ENCODE results near the gene DNAJC8. TPM values are rescaled to one million over a fixed set of nuclear protein-coding genes. Genes with fewer than 3 reads are reported as not detected.
A peak's percentile ranks its signal among the peaks of the same experiment; 100 is the strongest.

Gene DNAJC8
- total and polyA plus RNA-seq, 10 of the 15 experiments (the other 5 are each of a cell fraction or from before 2014, with no cell fraction given): 91.2 to 296 (median 152) TPM

DNA sequence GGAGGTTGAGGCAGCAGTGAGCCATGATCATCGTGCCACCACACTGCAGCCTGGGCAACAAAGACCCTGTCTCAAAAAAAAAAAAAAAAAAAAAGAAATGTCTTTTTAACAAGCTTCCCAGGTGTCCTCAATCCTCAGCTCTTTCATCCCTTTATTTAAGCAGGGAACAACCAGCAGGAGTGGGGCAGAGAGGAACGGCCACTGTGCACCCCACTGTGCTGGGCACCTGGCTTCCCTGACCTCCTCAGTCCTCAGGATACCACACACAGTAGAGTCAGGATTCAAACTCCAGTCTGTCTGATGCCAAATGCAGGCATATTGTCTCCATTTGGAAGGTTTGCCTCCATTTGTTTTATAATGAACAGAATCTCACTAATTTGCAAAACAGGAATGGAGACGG is 36.5 kb downstream of the DNAJC8 start:
- ChIA-PET SMC1A (ENCODE audit: uncharacterized antibody, unreplicated experiment) (interaction anchor here (0.7 to 22.7 kb wide), 10 partner anchors 9 to 153 kb away, joined by 3 to 445 read pairs (median 6); partner anchors contain the start of gene EYA3), RAD21 (ENCODE audit: unreplicated experiment) (interaction anchor here (0.6 to 1.5 kb wide), 7 partner anchors 9 to 704 kb away, joined by 3 to 5 read pairs (median 4); partner anchors contain the start of gene PTAFR), CTCF (interaction anchor here (1.0 to 3.0 kb wide), 6 partner anchors 9 to 104 kb away, joined by 4 to 13 read pairs (median 6); partner anchors contain the start of gene PTAFR), POLR2A (interaction anchor here (0.5 to 1.6 kb wide), 9 partner anchors 11 to 383 kb away, joined by 3 to 8 read pairs (median 4); partner anchors contain the start of gene PTAFR)
- H3K27ac ChIP-seq (ENCODE audit: control insufficient read depth, insufficient read depth): no peak overlapping the region
- no peak overlapping the region for H2AFZ ChIP-seq (ENCODE audit: control insufficient read depth, low read depth, low read length)
- no peak overlapping the region for H3K4me3 ChIP-seq
- ATAC-seq (no peak), FAIRE-seq (no peak), DNase-seq (ENCODE audit: low read depth, low spot score) (no peak)
- peaks cover 43% of the 10 kb centered on the region for H3K4me1 ChIP-seq (ENCODE audit: control insufficient read depth, insufficient read depth, low read length)
- H3K27me3 ChIP-seq (replicated peaks in 1 of 2; ENCODE audit: control insufficient read depth in 2 of 2, insufficient read depth in 2 of 2, low read length in 1 of 2): no peaks in the 10 kb centered on the region
- WGBS (ENCODE audit: insufficient coverage, insufficient replicate concordance, low lambda C conversion rate, missing lambda C conversion rate): 97% methylated on average over 2 of the region's 3 CpGs
- H3K79me2 ChIP-seq (ENCODE audit: control insufficient read depth, insufficient read depth, low read length): no peaks in the 10 kb centered on the region
- intact Hi-C loops (cut with micrococcal nuclease; ENCODE audit: unreplicated experiment) (no loop called here), in situ Hi-C loops (cut with MboI) (no loop called here)
- TF ChIP-seq ELK1 (IDR thresholded peaks at IDR 0.05; ENCODE audit: low read depth, low read length) (no peak), RBBP5 (conservative IDR thresholded peaks at IDR 0.05) (no peak), RELA (IDR thresholded peaks at IDR 0.05; ENCODE audit: borderline replicate concordance, partially characterized antibody) (no peak), MTA3 (IDR thresholded peaks at IDR 0.05; ENCODE audit: borderline replicate concordance, low read length) (0 out of 2 replicates have a peak, but pooled peaks have one; percentile 9), SUZ12 (IDR thresholded peaks at IDR 0.05; ENCODE audit: unreplicated experiment) (no peak), LARP7 (IDR thresholded peaks at IDR 0.05) (no peak)
- TF ChIP-seq, protein P1, sequence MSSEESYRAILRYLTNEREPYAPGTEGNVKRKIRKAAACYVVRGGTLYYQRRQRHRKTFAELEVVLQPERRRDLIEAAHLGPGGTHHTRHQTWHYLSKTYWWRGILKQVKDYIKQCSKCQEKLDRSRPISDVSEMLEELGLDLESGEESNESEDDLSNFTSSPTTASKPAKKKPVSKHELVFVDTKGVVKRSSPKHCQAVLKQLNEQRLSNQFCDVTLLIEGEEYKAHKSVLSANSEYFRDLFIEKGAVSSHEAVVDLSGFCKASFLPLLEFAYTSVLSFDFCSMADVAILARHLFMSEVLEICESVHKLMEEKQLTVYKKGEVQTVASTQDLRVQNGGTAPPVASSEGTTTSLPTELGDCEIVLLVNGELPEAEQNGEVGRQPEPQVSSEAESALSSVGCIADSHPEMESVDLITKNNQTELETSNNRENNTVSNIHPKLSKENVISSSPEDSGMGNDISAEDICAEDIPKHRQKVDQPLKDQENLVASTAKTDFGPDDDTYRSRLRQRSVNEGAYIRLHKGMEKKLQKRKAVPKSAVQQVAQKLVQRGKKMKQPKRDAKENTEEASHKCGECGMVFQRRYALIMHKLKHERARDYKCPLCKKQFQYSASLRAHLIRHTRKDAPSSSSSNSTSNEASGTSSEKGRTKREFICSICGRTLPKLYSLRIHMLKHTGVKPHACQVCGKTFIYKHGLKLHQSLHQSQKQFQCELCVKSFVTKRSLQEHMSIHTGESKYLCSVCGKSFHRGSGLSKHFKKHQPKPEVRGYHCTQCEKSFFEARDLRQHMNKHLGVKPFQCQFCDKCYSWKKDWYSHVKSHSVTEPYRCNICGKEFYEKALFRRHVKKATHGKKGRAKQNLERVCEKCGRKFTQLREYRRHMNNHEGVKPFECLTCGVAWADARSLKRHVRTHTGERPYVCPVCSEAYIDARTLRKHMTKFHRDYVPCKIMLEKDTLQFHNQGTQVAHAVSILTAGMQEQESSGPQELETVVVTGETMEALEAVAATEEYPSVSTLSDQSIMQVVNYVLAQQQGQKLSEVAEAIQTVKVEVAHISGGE (CRISPR knock-in tag; IDR thresholded peaks at IDR 0.05): no peak
- TF ChIP-seq, protein P2, sequence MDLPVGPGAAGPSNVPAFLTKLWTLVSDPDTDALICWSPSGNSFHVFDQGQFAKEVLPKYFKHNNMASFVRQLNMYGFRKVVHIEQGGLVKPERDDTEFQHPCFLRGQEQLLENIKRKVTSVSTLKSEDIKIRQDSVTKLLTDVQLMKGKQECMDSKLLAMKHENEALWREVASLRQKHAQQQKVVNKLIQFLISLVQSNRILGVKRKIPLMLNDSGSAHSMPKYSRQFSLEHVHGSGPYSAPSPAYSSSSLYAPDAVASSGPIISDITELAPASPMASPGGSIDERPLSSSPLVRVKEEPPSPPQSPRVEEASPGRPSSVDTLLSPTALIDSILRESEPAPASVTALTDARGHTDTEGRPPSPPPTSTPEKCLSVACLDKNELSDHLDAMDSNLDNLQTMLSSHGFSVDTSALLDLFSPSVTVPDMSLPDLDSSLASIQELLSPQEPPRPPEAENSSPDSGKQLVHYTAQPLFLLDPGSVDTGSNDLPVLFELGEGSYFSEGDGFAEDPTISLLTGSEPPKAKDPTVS (IDR thresholded peaks at IDR 0.05; ENCODE audit: low read depth, low read length): no peak
- no TSS peak for BruUV-seq (replicated peaks)
- peaks cover 14 to 20% of the 10 kb centered on the region in 2 experiments for H3K36me3 ChIP-seq (ENCODE audit: control insufficient read depth in 2 of 2, insufficient read depth in 2 of 2, low read length in 1 of 2)
- no peaks in the 10 kb centered on the region for H4K20me1 ChIP-seq (ENCODE audit: control insufficient read depth, insufficient read depth)
- no peak overlapping the region for H3K9ac ChIP-seq (ENCODE audit: control insufficient read depth, insufficient read depth, low read length)
- H3K4me2 ChIP-seq (ENCODE audit: control insufficient read depth, insufficient read depth): no peak overlapping the region
- peaks cover 2% of the 10 kb centered on the region; the same call in 2 of the 3 replicates for H3K9me3 ChIP-seq (replicated peaks; ENCODE audit: control insufficient read depth, insufficient read depth, low read length)

Data from GM12878 (cell line).